GM12875 (cell line): ENCODE results near the gene KRTAP12-2.
"Not testable (repeated sequence)": the region's sequence is repeated elsewhere in the genome, so short reads cannot be mapped to it uniquely, and the experiment has no call there.

Experiments used
- H3K4me3 ChIP-seq: one replicate; pipeline ENCODE4 v1.5.1; 2011; ENCODE audit warnings: low read depth, low read length, control low read depth
- CTCF ChIP-seq: IDR thresholded peaks from 2 replicates; pipeline ENCODE4 v1.5.1; 2011; ENCODE audit warnings: low read depth, mild to moderate bottlenecking, control low read depth, inconsistent platforms, low read length, moderate library complexity, borderline replicate concordance; ENCODE audit not compliant: insufficient read depth

Gene KRTAP12-2

GRCh38 chr21:44686000-44686781 lies 19.5 kb upstream of the KRTAP12-2 start:
- no peak for TF ChIP-seq CTCF

GRCh38 chr21:44685050-44685449 lies 18.3 kb upstream of the KRTAP12-2 start:
- H3K4me3 ChIP-seq, result not testable (repeated sequence)

More at GRCh38 chr21:44686000-44686781, 19.5 kb upstream of the KRTAP12-2 start:
- no peak overlapping the region for H3K4me3 ChIP-seq

GRCh38 chr21:44684483-44684882 lies 17.8 kb upstream of the KRTAP12-2 start:
- H3K4me3 ChIP-seq, result no peak overlapping the region
- TF ChIP-seq CTCF, result no peak

- no peak overlapping the region for H3K4me3 ChIP-seq
- TF ChIP-seq CTCF, result no peak
These were observed 17.4 kb upstream of the KRTAP12-2 start for GRCh38 chr21:44684077-44684476.

- H3K4me3 ChIP-seq, result no peak overlapping the region
- no peak for TF ChIP-seq CTCF
These were observed 15.9 kb upstream of the KRTAP12-2 start for GRCh38 chr21:44682580-44683151.

- H3K4me3 ChIP-seq, result no peak within 1 kb of the TSS
- no peak for TF ChIP-seq CTCF
These were observed 15.3 kb upstream of the KRTAP12-2 start, which contains the start of gene KRTAP12-1 for GRCh38 chr21:44681861-44682579. KRTAP12-1 (minus strand) TSS chr21:44682163; CDS start chr21:44682123, 40 bp downstream.

- TF ChIP-seq CTCF, result no peak
- no peak overlapping the region for H3K4me3 ChIP-seq
These were observed 14.4 kb upstream of the KRTAP12-2 start for GRCh38 chr21:44681152-44681551.
